ENCODE results near the gene CHRM2. TPM values are rescaled to one million over a fixed set of nuclear protein-coding genes. Genes with fewer than 3 reads are reported as not detected.

The CHRM2 gene
- total RNA-seq, 1 experiment from 2014 or later, result not detected

DNA sequence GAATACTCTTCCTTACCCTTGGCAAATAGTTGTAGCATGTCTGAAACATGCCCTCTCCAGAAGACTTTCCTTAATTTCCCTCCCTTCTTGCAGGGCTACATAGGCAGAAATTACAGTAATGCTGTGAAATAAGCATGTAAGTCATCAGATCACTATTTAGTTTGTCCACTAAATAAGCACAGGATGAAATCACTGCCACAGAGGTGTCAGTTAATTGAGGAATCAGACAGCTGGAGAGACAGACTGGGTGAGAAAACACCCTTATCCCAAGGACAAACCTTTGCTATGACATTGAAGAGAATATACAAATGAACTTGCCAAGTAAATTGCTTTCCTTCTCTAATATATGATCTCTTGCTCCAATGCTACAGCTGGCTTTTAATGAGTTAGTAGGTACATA is 129.3 kb downstream of the CHRM2 start:
- Histone ChIP-seq H2BK12ac (ENCODE audit: insufficient read length, low read depth, low read length) (no peak overlapping the region), H2BK120ac (ENCODE audit: low read depth, low read length, poor library complexity, severe bottlenecking) (no peak overlapping the region), H3K4ac (ENCODE audit: low read depth, low read length) (no peak overlapping the region), H3K9me3 (ENCODE audit: control insufficient read depth, low read depth, low read length) (no peaks in the 10 kb centered on the region), H4K91ac (ENCODE audit: insufficient read length, low read depth, low read length) (no peak overlapping the region), H2BK5ac (ENCODE audit: insufficient read length, low read length) (no peak overlapping the region), H4K5ac (ENCODE audit: insufficient read length, low read depth, low read length) (no peak overlapping the region), H2AFZ (ENCODE audit: low read length) (no peak overlapping the region), H3T11ph (ENCODE audit: low read length) (no peak overlapping the region), H2AK5ac (ENCODE audit: insufficient read length, low read length) (no peak overlapping the region), H3K79me1 (ENCODE audit: insufficient read depth, low read depth, low read length, poor library complexity, severe bottlenecking) (no peaks in the 10 kb centered on the region), H4K8ac (replicated peaks; ENCODE audit: insufficient read length, low read depth, low read length) (no peak overlapping the region), H3K4me2 (ENCODE audit: insufficient read depth, insufficient read length, low read length) (no peak overlapping the region), H2BK15ac (ENCODE audit: low read depth, low read length) (no peak overlapping the region), H3K4me1 (ENCODE audit: insufficient read depth, low read length) (peaks cover 6% of the 10 kb centered on the region; the same call in 1 of the 2 replicates), H3K27ac (ENCODE audit: insufficient read length, low read depth, low read length) (no peak overlapping the region), H3K23me2 (ENCODE audit: insufficient read length, low read depth, low read length, poor library complexity, severe bottlenecking) (no peaks in the 10 kb centered on the region), H3K14ac (ENCODE audit: insufficient read depth, low read length) (no peak overlapping the region), H3K79me2 (ENCODE audit: insufficient read depth, low read length) (no peaks in the 10 kb centered on the region), H3K27me3 (ENCODE audit: insufficient read depth, low read length) (no peaks in the 10 kb centered on the region), H3K9ac (ENCODE audit: extremely low read depth, insufficient read length, low read length) (no peak overlapping the region), H3K23ac (ENCODE audit: insufficient read length, low read depth, low read length) (no peak overlapping the region), H3K18ac (ENCODE audit: insufficient read length, low read depth, low read length) (no peak overlapping the region), H4K20me1 (ENCODE audit: control insufficient read depth, insufficient read depth, insufficient read length) (no peaks in the 10 kb centered on the region), H2BK20ac (ENCODE audit: low read depth, low read length, poor library complexity, severe bottlenecking) (no peak overlapping the region), H3K56ac (ENCODE audit: insufficient read length, low read depth, low read length) (no peak overlapping the region)
- Mint-ChIP-seq H3K9me3 (no peaks in the 10 kb centered on the region), H3K4me1 (peaks cover 10 to 12% of the 10 kb centered on the region in 2 experiments), H3K36me3 (ENCODE audit: insufficient read depth in 1 of 3, low read depth in 3 of 3) (no peaks in the 10 kb centered on the region), H3K27ac (no peak overlapping the region), H3K27me3 (ENCODE audit: low read depth) (no peaks in the 10 kb centered on the region; the same call in 1 of the 2 replicates), H3K4me3 (no peak overlapping the region)
- DNase-seq, result no peak
- TF ChIP-seq, protein P1, sequence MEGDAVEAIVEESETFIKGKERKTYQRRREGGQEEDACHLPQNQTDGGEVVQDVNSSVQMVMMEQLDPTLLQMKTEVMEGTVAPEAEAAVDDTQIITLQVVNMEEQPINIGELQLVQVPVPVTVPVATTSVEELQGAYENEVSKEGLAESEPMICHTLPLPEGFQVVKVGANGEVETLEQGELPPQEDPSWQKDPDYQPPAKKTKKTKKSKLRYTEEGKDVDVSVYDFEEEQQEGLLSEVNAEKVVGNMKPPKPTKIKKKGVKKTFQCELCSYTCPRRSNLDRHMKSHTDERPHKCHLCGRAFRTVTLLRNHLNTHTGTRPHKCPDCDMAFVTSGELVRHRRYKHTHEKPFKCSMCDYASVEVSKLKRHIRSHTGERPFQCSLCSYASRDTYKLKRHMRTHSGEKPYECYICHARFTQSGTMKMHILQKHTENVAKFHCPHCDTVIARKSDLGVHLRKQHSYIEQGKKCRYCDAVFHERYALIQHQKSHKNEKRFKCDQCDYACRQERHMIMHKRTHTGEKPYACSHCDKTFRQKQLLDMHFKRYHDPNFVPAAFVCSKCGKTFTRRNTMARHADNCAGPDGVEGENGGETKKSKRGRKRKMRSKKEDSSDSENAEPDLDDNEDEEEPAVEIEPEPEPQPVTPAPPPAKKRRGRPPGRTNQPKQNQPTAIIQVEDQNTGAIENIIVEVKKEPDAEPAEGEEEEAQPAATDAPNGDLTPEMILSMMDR (conservative IDR thresholded peaks at IDR 0.05), result no peak
